ENCODE results near the gene NMNAT3.

NMNAT3 gene

GRCh38 chr3:139674571-139675260, 3.1 kb downstream of the NMNAT3 start:
- DNase-seq: no peak

- DNase-seq: no peak
Measured at GRCh38 chr3:139672884-139673283, 4.9 kb downstream of the NMNAT3 start.

- peak; percentile 46 to 81 for DNase-seq
Measured at GRCh38 chr3:139671863-139672646, 5.7 kb downstream of the NMNAT3 start.

GRCh38 chr3:139671107-139671506, 6.7 kb downstream of the NMNAT3 start:
- no peak for DNase-seq

- DNase-seq: no peak
Measured at GRCh38 chr3:139670196-139670595, 7.6 kb downstream of the NMNAT3 start.

GRCh38 chr3:139668332-139668731, 9.4 kb downstream of the NMNAT3 start:
- no peak for DNase-seq

- no peak for DNase-seq
Measured at GRCh38 chr3:139664958-139665357, 12.8 kb downstream of the NMNAT3 start.

GRCh38 chr3:139660269-139660668, 17.5 kb downstream of the NMNAT3 start:
- DNase-seq: no peak

GRCh38 chr3:139659511-139659910, 18.3 kb downstream of the NMNAT3 start:
- no peak for DNase-seq

GRCh38 chr3:139657936-139658335, 19.8 kb downstream of the NMNAT3 start:
- DNase-seq: no peak

GRCh38 chr3:139657434-139657833, 20.3 kb downstream of the NMNAT3 start:
- no peak for DNase-seq

GRCh38 chr3:139655909-139656595, 21.7 kb downstream of the NMNAT3 start:
- DNase-seq: no peak

- DNase-seq: no peak
Measured at GRCh38 chr3:139654637-139655365, 23.0 kb downstream of the NMNAT3 start.

- no peak for DNase-seq
Measured at GRCh38 chr3:139653582-139653981, 24.2 kb downstream of the NMNAT3 start.

GRCh38 chr3:139652561-139652960, 25.2 kb downstream of the NMNAT3 start:
- no peak for DNase-seq

- DNase-seq: no peak
Measured at GRCh38 chr3:139647866-139648435, 29.8 kb downstream of the NMNAT3 start.

GRCh38 chr3:139646512-139646911, 31.3 kb downstream of the NMNAT3 start:
- no peak for DNase-seq

GRCh38 chr3:139642996-139643395, 34.8 kb downstream of the NMNAT3 start:
- DNase-seq: no peak

GRCh38 chr3:139640456-139640855, 37.3 kb downstream of the NMNAT3 start:
- DNase-seq: no peak

- no peak for DNase-seq
Measured at GRCh38 chr3:139639662-139640061, 38.1 kb downstream of the NMNAT3 start.

- DNase-seq: no peak
Measured at GRCh38 chr3:139638518-139638917, 39.3 kb downstream of the NMNAT3 start.

- no peak for DNase-seq
Measured at GRCh38 chr3:139636511-139636910, 41.3 kb downstream of the NMNAT3 start.

All from NCI-H187 (cell line).